MM.1S (cell line): ENCODE data around the gene CHD2.

Experiments used
- EZH2 ChIP-seq: fragments of 300-600 bp; sonication (generic); optimal IDR thresholded peaks from 2 replicates; pipeline ENCODE3; 2017; ENCODE audit warnings: low read depth, mild to moderate bottlenecking, antibody characterized with exemption, low read length, mixed read lengths
- EZH2phosphoT487 ChIP-seq: fragments of 300-600 bp; sonication (generic); IDR thresholded peaks from 2 replicates; pipeline ENCODE4 v1.6.1; 2018; ENCODE audit warnings: antibody characterized with exemption, low read length
- TF ChIP-seq, protein P1 (sequence below): fragments of 300-600 bp; sonication (generic); IDR thresholded peaks from 2 replicates; pipeline ENCODE4 v1.5.1; 2016; ENCODE audit warnings: antibody characterized with exemption, low read length, mixed read lengths

DNA sequence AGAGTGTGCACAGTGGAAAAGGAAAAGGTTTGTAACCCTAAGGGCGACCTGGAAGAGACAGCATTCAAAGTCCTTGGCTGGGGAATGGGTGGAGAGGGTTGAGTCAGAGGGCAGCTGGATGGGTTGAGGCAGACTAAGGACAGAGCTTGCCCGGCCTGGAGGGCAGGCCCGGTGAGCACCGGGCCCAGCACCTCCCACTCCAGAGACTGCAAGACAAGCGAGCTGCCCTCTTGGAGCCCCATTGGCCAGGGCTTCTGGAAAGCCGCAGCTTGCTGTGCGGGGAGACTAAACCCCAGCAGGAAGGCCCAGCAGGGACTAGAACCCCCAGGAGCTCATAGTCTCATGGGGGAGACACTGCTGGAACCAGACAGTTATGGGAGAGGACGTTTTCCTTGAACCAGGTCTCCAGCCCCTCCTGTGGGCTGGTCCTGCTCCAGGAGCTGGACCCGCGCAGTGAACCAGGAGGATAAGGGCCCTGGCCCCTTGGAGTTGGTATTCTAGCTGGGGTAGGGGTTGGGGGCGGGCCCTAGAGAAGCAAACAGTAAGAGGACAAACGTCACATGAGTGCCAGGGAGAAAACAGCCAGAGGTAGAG is 129.8 kb downstream of the CHD2 start:
- TF ChIP-seq EZH2 (no peak), EZH2phosphoT487 (no peak)
- TF ChIP-seq, protein P1, sequence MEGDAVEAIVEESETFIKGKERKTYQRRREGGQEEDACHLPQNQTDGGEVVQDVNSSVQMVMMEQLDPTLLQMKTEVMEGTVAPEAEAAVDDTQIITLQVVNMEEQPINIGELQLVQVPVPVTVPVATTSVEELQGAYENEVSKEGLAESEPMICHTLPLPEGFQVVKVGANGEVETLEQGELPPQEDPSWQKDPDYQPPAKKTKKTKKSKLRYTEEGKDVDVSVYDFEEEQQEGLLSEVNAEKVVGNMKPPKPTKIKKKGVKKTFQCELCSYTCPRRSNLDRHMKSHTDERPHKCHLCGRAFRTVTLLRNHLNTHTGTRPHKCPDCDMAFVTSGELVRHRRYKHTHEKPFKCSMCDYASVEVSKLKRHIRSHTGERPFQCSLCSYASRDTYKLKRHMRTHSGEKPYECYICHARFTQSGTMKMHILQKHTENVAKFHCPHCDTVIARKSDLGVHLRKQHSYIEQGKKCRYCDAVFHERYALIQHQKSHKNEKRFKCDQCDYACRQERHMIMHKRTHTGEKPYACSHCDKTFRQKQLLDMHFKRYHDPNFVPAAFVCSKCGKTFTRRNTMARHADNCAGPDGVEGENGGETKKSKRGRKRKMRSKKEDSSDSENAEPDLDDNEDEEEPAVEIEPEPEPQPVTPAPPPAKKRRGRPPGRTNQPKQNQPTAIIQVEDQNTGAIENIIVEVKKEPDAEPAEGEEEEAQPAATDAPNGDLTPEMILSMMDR: no peak
